VCaP (cell line): ENCODE results near the gene BAD.

ENCODE experiments used
- H3K27ac ChIP-seq: fragments of 450-650 bp; 2 replicates; pipeline ENCODE4 v1.5.1; 2017
- TF ChIP-seq, protein P1 (sequence below): fragments of 450-650 bp; conservative IDR thresholded peaks from 2 replicates; pipeline ENCODE4 v1.5.1; 2017; ENCODE audit warnings: mild to moderate bottlenecking, moderate library complexity

The BAD gene

DNA sequence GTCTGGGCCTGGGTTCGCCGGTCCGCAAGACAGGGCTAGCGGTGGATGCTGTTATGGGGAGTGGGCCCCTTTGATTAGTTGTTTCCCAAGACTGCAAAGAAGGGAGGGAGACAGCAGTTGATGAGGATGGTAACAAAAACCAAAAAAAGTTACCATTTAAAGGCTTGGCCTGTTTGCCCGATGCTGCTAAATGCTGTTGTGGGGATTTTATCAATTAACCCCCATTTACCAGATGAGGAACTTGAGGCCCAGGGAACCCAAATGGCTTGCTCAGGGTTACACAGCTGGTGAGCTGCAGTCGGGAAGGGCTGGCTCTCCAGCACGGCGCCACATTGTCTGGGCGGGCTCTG is 61.8 kb downstream of the BAD start:
- TF ChIP-seq, protein P1, sequence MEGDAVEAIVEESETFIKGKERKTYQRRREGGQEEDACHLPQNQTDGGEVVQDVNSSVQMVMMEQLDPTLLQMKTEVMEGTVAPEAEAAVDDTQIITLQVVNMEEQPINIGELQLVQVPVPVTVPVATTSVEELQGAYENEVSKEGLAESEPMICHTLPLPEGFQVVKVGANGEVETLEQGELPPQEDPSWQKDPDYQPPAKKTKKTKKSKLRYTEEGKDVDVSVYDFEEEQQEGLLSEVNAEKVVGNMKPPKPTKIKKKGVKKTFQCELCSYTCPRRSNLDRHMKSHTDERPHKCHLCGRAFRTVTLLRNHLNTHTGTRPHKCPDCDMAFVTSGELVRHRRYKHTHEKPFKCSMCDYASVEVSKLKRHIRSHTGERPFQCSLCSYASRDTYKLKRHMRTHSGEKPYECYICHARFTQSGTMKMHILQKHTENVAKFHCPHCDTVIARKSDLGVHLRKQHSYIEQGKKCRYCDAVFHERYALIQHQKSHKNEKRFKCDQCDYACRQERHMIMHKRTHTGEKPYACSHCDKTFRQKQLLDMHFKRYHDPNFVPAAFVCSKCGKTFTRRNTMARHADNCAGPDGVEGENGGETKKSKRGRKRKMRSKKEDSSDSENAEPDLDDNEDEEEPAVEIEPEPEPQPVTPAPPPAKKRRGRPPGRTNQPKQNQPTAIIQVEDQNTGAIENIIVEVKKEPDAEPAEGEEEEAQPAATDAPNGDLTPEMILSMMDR = no peak
- H3K27ac ChIP-seq = peak overlapping the region; percentile 94

DNA sequence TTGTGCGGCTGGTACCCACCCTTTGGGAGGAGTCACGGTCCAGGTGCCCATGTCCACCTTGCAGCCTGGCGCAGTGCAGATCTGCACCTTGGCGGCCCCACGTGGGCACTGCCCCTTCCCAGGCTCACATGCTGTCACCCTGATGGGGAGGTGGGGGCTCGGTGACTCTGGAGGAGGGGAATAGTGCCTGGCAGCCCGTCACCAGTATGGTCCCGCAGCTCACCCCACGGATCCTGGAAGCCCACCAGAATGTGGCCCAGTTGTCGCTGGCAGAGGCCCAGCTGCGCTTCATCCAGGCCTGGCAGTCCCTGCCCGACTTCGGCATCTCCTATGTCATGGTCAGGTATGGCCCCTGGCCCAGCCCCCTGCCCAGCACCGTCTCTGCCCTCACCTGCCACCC is 63.7 kb downstream of the BAD start:
- H3K27ac ChIP-seq = peak overlapping the region; percentile 80
- TF ChIP-seq, protein P1 = no peak

DNA sequence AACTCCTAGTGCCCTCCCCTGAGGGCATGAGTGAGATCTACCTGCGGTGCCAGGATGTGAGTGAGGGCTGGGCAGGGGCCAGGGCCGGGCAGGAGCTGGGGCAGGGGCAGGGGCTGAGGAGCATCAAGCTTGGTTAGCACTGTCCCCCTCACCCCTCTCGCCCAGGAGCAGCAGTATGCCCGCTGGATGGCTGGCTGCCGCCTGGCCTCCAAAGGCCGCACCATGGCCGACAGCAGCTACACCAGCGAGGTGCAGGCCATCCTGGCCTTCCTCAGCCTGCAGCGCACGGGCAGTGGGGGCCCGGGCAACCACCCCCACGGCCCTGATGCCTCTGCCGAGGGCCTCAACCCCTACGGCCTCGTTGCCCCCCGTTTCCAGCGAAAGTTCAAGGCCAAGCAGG is 64.2 kb downstream of the BAD start:
- TF ChIP-seq, protein P1 = no peak
- peak overlapping the region; percentile 80 for H3K27ac ChIP-seq
